ENCODE data around the gene WDPCP. TPM values are rescaled to one million over a fixed set of nuclear protein-coding genes. Genes with fewer than 3 reads are reported as not detected.
"Not testable (repeated sequence)": the region's sequence is repeated elsewhere in the genome, so short reads cannot be mapped to it uniquely, and the experiment has no call there.

The WDPCP gene
- total RNA-seq, 1 donor: 14.5 TPM

- no peaks in the 10 kb centered on the region for H3K9me3 ChIP-seq (ENCODE audit: low read depth, low read length)
- H3K4me1 ChIP-seq (ENCODE audit: insufficient read depth, low read length): no peaks in the 10 kb centered on the region
- no peak overlapping the region for H3K4me3 ChIP-seq (ENCODE audit: low read length)
- H3K27me3 ChIP-seq (ENCODE audit: insufficient read depth, low read length): no peaks in the 10 kb centered on the region
These were observed 429.0 kb downstream of the WDPCP start for GRCh38 chr2:63159262-63159661.

GRCh38 chr2:63136683-63137082 is 451.6 kb downstream of the WDPCP start:
- not testable (repeated sequence) for H3K4me1 ChIP-seq (ENCODE audit: insufficient read depth, low read length); H3K4me3 ChIP-seq (ENCODE audit: low read length)

DNA sequence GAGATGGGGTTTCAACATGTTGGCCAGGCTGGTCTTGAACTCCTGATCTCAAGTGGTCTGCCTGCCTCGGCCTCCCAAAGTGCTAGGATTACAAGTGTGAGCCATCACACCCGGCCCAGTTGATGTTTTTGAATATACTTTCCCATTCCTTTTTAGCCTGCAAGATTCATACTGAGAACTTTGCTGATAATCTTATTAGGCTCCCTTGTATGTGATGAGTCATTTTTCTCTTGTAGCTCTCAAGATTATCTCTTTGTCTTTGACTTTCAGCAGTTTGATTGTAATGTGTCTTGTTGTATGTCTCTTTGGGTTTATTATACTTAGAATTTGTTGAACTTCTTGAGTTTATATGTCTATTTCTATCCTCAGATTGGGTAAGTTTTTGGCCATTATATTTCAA is 456.3 kb downstream of the WDPCP start:
- H3K9me3 ChIP-seq (ENCODE audit: low read depth, low read length): peaks cover 32% of the 10 kb centered on the region
- no peaks in the 10 kb centered on the region for H3K4me1 ChIP-seq (ENCODE audit: insufficient read depth, low read length)
- H3K27me3 ChIP-seq (ENCODE audit: insufficient read depth, low read length): no peaks in the 10 kb centered on the region
- no peak overlapping the region for H3K4me3 ChIP-seq (ENCODE audit: low read length)

More at GRCh38 chr2:63136683-63137082, 451.6 kb downstream of the WDPCP start:
- H3K9me3 ChIP-seq (ENCODE audit: low read depth, low read length): peaks cover 22% of the 10 kb centered on the region
- not testable (repeated sequence) for H3K27me3 ChIP-seq (ENCODE audit: insufficient read depth, low read length)

DNA sequence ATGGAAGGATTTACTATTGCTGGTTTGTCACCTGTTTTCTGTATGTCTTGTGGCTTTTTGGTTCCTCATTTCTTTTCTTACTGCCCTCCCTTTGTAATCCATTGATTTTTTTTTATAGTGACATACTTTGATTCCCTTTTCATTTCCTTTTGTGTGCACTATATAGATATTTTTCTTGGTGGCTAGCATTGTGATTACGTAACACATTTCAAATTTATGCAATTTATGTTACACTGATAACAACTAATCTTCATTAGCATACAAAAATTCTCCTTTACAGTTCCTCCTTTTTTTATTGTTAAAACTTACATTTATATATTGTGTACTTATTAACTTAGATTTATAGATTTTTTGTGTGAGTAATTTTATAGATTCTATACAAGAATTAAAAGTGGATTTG is 457.1 kb downstream of the WDPCP start:
- no peaks in the 10 kb centered on the region for H3K27me3 ChIP-seq (ENCODE audit: insufficient read depth, low read length)

DNA sequence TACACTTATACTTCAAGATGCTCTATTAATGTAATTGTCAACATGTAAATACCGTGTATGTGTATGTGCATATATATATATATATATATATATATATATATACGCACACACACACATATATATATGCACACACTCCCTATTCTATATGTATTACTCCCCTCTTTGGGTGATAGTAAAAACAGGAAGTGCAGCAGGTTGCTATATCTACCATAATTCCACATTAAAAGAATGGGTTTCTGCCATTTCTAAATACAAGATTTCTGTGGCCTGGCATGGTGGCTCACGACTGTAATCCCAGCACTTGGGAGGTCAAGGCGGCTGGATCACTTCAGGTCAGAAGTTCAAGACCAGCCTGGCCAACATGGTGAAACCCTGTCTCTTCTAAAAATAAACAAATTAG is 460.7 kb downstream of the WDPCP start:
- Histone ChIP-seq H3K9me3 (ENCODE audit: low read depth, low read length) (peaks cover 18% of the 10 kb centered on the region), H3K4me3 (ENCODE audit: low read length) (no peak overlapping the region), H3K27me3 (ENCODE audit: insufficient read depth, low read length) (no peaks in the 10 kb centered on the region)

More for the DNA sequence above, 457.1 kb downstream of the WDPCP start:
- no peaks in the 10 kb centered on the region for H3K4me1 ChIP-seq (ENCODE audit: insufficient read depth, low read length)
- H3K9me3 ChIP-seq (ENCODE audit: low read depth, low read length): peaks cover 29% of the 10 kb centered on the region
- no peak overlapping the region for H3K4me3 ChIP-seq (ENCODE audit: low read length)

DNA sequence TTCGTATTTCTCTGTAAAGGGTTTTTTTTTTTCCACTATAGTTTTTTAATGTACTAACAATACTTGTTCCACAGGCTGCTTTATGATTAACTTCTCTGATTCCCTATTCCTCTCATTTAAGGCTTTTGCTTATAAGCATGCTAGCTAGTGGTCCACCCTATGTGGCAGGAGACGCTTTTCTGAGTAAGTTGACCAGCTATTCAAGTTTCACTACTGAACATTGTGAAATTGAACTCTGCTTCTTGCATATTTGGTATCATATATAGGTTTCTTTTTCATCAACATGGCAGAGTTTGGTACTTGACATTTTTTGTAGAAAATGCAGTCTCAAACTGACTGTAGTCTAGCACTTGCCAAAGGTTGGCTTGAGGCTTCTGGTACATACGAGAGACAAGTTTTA is 463.4 kb downstream of the WDPCP start:
- Histone ChIP-seq H3K4me3 (ENCODE audit: low read length) (no peak overlapping the region), H3K4me1 (ENCODE audit: insufficient read depth, low read length) (peaks cover 3% of the 10 kb centered on the region), H3K27me3 (ENCODE audit: insufficient read depth, low read length) (no peaks in the 10 kb centered on the region), H3K9me3 (ENCODE audit: low read depth, low read length) (peaks cover 4% of the 10 kb centered on the region)

More for the DNA sequence above, 460.7 kb downstream of the WDPCP start:
- peaks cover 3% of the 10 kb centered on the region for H3K4me1 ChIP-seq (ENCODE audit: insufficient read depth, low read length)

GRCh38 chr2:63124218-63124617 is 464.1 kb downstream of the WDPCP start:
- no peaks in the 10 kb centered on the region for H3K9me3 ChIP-seq (ENCODE audit: low read depth, low read length)

GRCh38 chr2:63122921-63123320 is 465.4 kb downstream of the WDPCP start:
- no peak overlapping the region for H3K4me3 ChIP-seq (ENCODE audit: low read length)
- peaks cover 3% of the 10 kb centered on the region for H3K4me1 ChIP-seq (ENCODE audit: insufficient read depth, low read length)
- no peaks in the 10 kb centered on the region for H3K27me3 ChIP-seq (ENCODE audit: insufficient read depth, low read length)
- H3K9me3 ChIP-seq (ENCODE audit: low read depth, low read length): no peaks in the 10 kb centered on the region

More at GRCh38 chr2:63124218-63124617, 464.1 kb downstream of the WDPCP start:
- Histone ChIP-seq H3K27me3 (ENCODE audit: insufficient read depth, low read length) (no peaks in the 10 kb centered on the region), H3K4me1 (ENCODE audit: insufficient read depth, low read length) (peaks cover 3% of the 10 kb centered on the region), H3K4me3 (ENCODE audit: low read length) (no peak overlapping the region)

GRCh38 chr2:63121055-63121834 is 467.0 kb downstream of the WDPCP start:
- no peak overlapping the region for H3K4me3 ChIP-seq (ENCODE audit: low read length)
- no peaks in the 10 kb centered on the region for H3K9me3 ChIP-seq (ENCODE audit: low read depth, low read length)
- H3K27me3 ChIP-seq (ENCODE audit: insufficient read depth, low read length): no peaks in the 10 kb centered on the region
- H3K4me1 ChIP-seq (ENCODE audit: insufficient read depth, low read length): peaks cover 3% of the 10 kb centered on the region

GRCh38 chr2:63118821-63119220 is 469.5 kb downstream of the WDPCP start:
- Histone ChIP-seq H3K4me3 (ENCODE audit: low read length) (no peak overlapping the region), H3K4me1 (ENCODE audit: insufficient read depth, low read length) (no peaks in the 10 kb centered on the region), H3K9me3 (ENCODE audit: low read depth, low read length) (no peaks in the 10 kb centered on the region), H3K27me3 (ENCODE audit: insufficient read depth, low read length) (no peaks in the 10 kb centered on the region)

GRCh38 chr2:63104482-63104881 is 483.8 kb downstream of the WDPCP start:
- H3K9me3 ChIP-seq (ENCODE audit: low read depth, low read length): peaks cover 35% of the 10 kb centered on the region
- no peaks in the 10 kb centered on the region for H3K4me1 ChIP-seq (ENCODE audit: insufficient read depth, low read length)
- no peak overlapping the region for H3K4me3 ChIP-seq (ENCODE audit: low read length)
- no peaks in the 10 kb centered on the region for H3K27me3 ChIP-seq (ENCODE audit: insufficient read depth, low read length)

DNA sequence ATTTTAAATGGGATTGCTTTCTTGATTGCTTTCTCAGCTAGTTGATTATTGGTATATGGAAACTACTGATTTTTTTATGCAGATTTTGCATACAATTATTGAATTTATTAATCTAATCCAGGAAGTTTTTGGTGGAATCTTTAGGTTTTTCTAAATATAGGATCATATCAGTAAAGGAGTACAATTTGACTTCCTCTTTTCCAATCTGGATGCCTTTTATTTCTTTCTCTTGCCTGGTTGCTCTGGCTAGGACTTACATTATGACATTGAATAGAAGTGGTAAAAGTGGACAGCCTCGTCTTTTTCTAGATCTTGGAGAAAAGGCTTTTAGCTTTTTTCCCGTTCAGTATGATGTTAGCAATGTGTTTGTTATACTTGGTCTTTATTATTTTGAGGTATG is 486.3 kb downstream of the WDPCP start:
- H3K4me1 ChIP-seq (ENCODE audit: insufficient read depth, low read length): no peaks in the 10 kb centered on the region
- no peak overlapping the region for H3K4me3 ChIP-seq (ENCODE audit: low read length)
- H3K9me3 ChIP-seq (ENCODE audit: low read depth, low read length): peaks cover 35% of the 10 kb centered on the region
- H3K27me3 ChIP-seq (ENCODE audit: insufficient read depth, low read length): no peaks in the 10 kb centered on the region

DNA sequence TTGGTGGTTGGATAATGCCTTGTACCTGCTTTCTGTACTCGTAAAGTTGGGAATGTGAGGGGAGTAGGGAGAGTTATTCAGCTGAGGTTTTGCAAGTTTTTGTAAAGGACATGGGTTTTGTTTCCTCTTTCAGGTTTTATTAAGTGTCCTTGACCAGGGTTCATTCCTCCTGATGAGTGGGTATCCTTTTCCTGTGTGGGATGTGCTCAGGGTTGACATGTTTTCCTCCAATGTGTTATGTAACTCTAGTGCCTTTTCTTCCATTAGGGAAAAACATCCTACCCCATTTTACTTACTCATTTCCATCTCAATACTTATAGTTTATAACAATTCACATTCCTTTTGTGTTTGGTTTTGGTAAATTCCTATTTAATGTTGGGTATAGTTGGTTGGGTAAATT is 489.2 kb downstream of the WDPCP start:
- H3K4me1 ChIP-seq (ENCODE audit: insufficient read depth, low read length): no peaks in the 10 kb centered on the region
- no peaks in the 10 kb centered on the region for H3K27me3 ChIP-seq (ENCODE audit: insufficient read depth, low read length)
- H3K4me3 ChIP-seq (ENCODE audit: low read length): no peak overlapping the region
- peaks cover 19% of the 10 kb centered on the region for H3K9me3 ChIP-seq (ENCODE audit: low read depth, low read length)

DNA sequence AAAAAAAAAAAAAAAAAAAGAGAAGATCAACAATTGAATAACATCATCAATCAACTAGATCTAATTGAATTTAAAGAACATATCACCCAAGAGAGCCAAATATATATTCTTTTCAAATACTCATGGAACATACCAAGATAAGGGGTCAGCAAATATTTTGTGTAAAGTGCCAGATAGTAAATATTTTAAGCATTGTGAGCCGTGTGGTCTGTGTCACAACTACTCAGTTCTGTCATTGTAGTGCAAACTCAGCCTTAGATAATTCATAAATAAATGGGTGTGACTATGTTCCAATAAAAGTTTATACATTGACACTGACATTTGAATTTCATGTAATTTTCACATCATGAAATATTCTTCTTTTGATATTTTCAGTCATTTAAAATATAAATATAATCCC is 491.8 kb downstream of the WDPCP start:
- H3K27me3 ChIP-seq (ENCODE audit: insufficient read depth, low read length): peaks cover 4% of the 10 kb centered on the region
- H3K9me3 ChIP-seq (ENCODE audit: low read depth, low read length): no peaks in the 10 kb centered on the region
- no peaks in the 10 kb centered on the region for H3K4me1 ChIP-seq (ENCODE audit: insufficient read depth, low read length)
- no peak overlapping the region for H3K4me3 ChIP-seq (ENCODE audit: low read length)

GRCh38 chr2:63093502-63093901 is 494.8 kb downstream of the WDPCP start:
- peaks cover 4% of the 10 kb centered on the region for H3K27me3 ChIP-seq (ENCODE audit: insufficient read depth, low read length)
- H3K4me3 ChIP-seq (ENCODE audit: low read length): no peak overlapping the region
- H3K4me1 ChIP-seq (ENCODE audit: insufficient read depth, low read length): no peaks in the 10 kb centered on the region

DNA sequence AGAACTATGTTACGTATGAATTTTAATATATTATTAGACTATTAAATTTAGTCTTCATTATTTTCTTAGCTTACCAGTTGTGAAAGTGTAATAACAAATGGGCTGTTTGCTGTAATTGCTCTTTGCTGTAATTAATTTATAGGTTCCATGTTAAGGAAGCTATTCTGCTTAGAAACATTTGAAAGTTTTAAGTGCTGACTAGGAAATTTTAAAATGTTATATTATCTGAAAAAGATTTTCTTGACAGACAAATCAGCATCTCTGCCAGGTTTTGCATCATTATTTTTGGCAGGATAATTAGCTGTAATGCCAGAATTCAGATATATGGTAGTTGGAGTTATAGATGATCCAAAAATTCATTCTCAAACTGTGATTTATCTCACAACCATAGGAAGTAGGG is 495.4 kb downstream of the WDPCP start:
- H3K4me3 ChIP-seq (ENCODE audit: low read length): no peak overlapping the region
- H3K4me1 ChIP-seq (ENCODE audit: insufficient read depth, low read length): no peaks in the 10 kb centered on the region
- no peaks in the 10 kb centered on the region for H3K9me3 ChIP-seq (ENCODE audit: low read depth, low read length)
- H3K27me3 ChIP-seq (ENCODE audit: insufficient read depth, low read length): peaks cover 4% of the 10 kb centered on the region

More at GRCh38 chr2:63093502-63093901, 494.8 kb downstream of the WDPCP start:
- H3K9me3 ChIP-seq (ENCODE audit: low read depth, low read length): no peaks in the 10 kb centered on the region

Measured in mononuclear cell (primary cell).